ENCODE data around the gene NUBPL.

DNA sequence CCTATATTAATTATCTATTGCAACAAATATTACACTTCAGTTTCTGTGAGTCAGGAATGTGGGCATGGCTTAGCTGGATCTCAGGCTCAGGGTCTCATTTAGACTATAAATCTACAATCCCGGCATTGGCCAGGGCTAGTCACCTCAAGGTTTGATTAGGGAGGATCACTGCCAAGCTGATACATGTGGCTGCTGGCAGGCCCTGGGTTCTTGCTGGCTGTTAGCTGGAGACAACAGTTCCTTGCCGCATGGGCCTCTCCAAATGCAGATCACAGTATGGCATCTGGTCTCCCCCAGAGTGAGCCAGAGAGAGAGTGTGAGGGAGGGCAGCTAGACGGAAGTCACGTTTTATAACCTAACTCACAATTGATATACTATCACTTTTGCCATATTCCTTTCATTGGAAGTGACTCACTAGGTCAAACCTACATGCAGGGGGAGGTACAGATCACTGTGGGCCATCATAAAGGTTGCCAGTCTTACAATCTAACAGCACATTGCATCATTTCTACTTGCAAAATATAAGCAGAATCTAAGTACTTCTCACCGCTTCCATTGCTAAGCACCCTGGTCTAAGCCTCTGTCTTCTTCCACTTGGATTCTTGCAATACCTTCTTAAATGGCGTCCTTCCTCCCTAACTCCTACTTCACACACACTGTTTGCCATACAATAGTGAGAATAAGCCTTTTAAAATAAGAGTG is 341.9 kb downstream of the NUBPL start:
- TF ChIP-seq, protein P1, sequence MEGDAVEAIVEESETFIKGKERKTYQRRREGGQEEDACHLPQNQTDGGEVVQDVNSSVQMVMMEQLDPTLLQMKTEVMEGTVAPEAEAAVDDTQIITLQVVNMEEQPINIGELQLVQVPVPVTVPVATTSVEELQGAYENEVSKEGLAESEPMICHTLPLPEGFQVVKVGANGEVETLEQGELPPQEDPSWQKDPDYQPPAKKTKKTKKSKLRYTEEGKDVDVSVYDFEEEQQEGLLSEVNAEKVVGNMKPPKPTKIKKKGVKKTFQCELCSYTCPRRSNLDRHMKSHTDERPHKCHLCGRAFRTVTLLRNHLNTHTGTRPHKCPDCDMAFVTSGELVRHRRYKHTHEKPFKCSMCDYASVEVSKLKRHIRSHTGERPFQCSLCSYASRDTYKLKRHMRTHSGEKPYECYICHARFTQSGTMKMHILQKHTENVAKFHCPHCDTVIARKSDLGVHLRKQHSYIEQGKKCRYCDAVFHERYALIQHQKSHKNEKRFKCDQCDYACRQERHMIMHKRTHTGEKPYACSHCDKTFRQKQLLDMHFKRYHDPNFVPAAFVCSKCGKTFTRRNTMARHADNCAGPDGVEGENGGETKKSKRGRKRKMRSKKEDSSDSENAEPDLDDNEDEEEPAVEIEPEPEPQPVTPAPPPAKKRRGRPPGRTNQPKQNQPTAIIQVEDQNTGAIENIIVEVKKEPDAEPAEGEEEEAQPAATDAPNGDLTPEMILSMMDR (IDR thresholded peaks at IDR 0.05; ENCODE audit: low read length) = no peak
- TF ChIP-seq EZH2 (optimal IDR thresholded peaks at IDR 0.05; ENCODE audit: low read depth, low read length) (no peak), EZH2phosphoT487 (IDR thresholded peaks at IDR 0.05; ENCODE audit: low read length) (no peak)

All from MM.1S (cell line).